ENCODE data around the gene PTPRR.
"Not testable (repeated sequence)": the region's sequence is repeated elsewhere in the genome, so short reads cannot be mapped to it uniquely, and the experiment has no call there.

PTPRR gene

DNA sequence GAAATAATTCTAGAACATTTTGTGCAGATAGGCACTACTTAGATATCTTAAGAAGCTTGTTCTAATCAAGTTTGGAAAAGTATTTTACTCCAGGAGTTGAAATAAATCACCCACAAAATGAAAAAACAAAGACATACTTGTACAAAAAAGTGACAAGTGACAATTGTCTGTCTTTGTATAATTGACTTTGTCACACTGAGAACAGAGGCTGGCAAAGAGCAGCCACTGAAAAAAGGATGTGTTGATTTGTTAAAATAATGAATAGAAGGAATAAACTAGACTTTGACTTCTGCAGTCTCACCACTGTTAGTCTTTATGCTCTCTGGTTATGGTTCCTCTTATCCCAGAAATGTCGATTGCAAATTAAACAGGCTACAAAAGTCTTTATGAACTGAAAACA, 77.6 kb downstream of the PTPRR start:
- FAIRE-seq (no peak), DNase-seq (ENCODE audit: low spot score) (no peak)

DNA sequence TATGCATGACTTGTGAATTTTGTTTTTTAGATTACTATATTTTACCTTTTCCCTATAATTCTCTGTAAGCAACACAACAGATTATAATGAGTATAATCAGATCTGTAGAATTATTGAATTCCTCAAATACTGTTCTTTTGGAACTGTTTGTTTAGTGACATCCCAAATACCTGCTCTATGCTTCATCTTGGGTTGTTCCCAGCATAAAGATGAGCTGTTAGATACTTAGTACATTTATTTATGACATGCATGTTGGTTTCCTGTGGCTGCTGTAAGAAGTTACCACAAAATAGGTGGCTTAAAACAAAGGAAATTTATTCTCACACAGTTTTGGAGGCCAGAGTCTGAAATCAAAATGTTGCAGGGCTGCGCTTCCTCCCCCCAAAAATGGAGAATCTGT, 78.4 kb downstream of the PTPRR start:
- DNase-seq (ENCODE audit: low spot score) (no peak), FAIRE-seq (no peak)

DNA sequence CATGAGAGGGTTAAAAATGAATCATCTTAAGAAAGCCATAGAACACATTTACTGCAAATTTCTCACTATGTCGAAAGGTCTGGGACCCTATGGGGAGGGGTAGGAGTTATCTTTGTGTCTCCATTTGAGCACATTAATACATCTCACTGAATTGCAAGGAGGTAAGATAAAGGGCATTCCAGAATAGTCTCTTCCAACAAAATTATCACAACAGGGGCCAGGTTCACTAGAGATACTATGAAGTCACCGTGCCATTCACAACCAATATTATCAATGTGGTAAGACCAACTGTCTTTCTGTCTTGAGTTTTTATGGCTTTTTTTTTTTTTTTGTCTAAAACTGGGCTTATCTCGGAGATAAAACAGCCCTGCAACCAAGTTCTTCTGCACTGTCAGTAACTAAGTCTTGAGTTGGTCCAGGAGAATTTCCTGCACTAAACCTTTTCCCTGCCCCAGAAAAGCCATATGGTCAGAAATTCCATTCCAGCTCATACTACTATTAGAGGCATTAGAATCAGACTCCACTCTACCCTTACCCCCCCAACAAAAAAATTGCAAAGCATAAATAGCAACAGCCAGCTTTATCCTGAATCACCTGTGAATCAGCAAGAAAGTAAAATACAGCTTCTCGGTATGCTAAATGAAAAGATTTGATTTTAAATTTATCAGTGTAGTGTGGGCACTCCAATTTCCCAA, 79.7 kb downstream of the PTPRR start:
- DNase-seq (ENCODE audit: low spot score) = no peak
- FAIRE-seq = no peak

DNA sequence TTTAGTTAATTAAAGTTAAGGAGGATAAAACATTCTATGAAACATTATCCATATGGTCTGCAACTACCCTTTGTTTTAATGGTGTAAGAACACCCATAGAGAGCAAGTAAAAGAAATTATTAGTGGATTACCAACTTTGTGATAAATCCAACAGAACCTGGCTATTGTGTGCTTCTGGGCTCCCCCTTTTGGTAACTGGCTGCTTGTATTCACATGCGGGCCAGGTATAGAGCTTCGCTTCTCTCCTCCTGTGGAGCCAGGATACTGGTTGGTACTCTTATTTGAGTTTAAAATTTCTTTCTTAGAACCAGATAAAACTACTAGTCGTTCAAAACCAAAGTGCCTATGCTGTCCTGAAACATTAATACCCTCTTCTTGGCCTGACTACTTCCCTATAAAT, 81.0 kb downstream of the PTPRR start:
- DNase-seq (ENCODE audit: low spot score) (no peak), FAIRE-seq (no peak)

DNA sequence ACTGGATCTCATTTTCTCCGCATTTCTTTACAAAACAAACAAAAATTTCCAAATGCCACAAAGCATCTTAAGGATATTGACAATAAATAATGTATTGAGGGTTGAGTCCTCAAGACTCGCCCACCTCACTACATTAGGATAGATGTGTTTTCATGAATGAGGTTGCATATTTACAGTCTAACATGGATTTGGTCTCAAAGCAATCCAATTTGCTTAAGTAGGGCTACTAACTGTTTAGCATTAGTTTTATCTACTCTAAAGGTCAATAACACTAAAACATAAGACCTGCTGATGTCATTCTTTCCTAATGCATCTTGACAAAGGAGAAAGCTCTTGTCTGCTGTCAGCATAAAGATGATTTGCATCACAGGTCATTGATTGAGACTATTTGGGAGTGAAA, 82.4 kb downstream of the PTPRR start:
- no peak for FAIRE-seq
- no peak for DNase-seq (ENCODE audit: low spot score)

DNA sequence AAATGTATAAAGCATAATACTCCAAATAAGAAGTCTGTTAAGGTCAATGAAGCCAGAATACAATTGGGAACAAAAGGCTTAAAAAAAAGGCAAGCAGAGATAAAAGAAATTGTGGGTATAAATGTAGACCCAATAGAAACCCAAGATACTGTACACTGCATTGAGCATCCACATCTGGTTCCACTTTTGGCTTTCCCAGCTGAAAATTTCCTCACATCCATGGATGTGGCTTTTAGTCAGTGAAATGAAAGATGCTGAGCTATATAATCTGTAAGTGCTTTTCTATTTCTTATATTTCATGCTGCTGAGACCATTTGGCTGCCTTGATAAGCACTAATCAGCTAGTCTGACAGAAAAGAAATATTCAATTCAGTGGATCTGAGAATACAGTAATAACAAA, 83.5 kb downstream of the PTPRR start:
- FAIRE-seq (no peak), DNase-seq (ENCODE audit: low spot score) (no peak)

DNA sequence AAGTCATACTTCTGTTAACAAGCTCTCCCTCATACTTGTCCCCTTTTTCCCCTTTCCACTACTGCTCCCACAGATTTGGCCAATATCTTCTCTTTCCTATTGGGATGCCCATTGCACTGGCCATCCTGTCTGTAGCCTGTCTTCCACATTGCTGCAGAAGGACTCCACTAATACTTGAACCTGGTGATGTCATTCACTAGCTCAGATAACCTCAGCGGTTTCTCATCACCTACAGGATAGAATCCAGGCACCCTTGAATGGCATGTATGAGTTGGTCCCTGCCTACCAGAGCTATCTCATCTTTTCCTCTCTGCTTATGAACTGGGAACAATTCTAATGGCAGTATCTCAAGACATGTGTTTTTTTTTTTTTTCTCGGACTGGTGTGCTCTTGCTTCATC, 84.6 kb downstream of the PTPRR start:
- DNase-seq (ENCODE audit: low spot score) (no peak), FAIRE-seq (no peak)

DNA sequence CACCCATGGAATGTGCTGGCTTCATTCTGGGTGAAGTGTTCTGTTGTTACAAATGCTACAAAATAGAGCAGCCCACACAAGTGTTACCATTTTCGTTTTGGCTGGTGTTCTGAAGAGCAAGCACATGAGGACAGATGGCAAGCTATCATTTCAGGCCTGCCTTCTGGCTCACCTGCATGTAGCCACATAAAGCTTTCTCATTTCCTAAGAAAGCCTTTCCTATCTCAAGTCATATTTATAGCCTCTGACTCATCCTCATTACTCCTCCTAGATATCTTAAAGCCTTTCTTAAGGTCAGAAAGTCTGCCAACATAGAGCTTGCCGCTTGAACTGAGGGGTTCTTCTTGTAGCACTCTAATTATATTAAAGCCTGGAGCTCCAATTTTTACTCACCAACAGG, 89.0 kb downstream of the PTPRR start:
- FAIRE-seq (no peak), DNase-seq (ENCODE audit: low spot score) (no peak)

DNA sequence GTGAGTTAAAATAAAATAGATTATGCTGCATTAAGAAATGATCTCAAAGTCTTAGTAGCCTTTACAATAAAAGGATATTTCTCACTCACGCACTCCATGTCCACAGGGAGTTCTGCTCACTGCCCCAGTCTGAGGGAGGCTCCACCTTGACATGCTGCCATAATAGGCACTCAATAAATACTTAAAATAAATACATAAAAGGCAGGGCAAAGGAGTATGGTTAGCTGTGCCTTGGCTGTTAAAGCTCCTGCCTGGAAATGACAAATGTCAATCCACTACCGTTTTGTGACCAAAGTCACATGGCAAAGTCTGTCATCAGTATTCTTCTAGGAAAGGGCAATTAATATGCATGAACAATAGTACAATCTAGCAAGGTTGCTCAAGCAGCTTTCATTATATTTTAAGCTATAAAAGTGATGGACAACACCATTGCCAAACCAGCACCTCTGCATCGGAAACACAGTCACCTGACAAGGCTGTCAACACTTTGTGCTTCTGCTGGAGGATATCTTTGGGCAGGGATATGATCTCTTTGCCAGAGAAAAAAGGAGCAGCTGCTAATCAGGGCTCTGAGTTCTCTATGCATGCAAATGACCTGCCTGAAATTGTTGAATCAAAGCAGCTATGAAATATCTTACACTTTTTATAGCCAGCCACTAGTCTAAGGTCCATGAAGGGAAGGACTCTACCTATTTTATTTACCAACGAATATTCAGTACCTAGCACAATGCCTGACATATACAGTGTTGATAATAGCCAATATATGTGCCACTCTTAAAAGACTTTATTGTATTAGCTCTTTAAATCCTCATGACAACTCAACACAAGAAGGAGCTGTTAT, 90.1 kb downstream of the PTPRR start:
- no peak for DNase-seq (ENCODE audit: low spot score)
- FAIRE-seq = no peak

DNA sequence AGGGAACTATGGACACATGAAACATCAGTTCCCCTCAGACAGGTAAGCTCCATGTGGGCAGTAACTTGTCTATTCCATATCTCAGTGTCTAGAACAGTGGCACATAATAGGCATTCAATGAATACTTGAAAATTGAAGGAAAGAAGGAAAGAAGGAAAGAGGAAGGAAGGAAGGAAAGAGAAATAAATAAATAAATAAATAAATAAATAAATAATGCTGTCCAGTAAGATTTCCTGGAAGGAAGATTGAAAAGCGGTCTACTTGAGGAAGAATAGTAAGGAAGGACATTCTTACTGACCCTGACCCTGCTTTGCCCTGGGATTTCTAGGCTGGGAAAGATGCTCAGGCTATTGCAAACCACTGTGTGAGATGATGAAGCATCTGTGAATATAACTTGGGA, 91.5 kb downstream of the PTPRR start:
- FAIRE-seq (no peak), DNase-seq (ENCODE audit: low spot score) (no peak)

DNA sequence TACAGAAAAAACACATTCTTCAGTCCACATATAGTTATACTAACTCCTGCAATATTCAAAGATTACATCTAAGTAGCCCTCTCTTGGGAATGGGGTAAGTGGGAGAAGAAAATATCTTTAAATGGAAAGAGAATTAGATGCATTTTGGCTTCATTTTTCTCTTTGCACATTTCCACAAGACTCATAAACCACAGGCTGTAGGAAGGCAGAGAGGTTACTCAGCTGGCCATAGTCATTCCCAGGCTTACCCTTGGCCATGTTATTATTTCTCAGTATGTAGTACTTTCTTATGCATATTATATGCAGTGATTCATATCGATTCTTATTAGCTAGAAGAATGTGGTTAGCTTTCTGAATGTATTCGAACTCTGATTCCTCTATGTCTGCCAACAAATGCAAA, 92.2 kb downstream of the PTPRR start:
- no peak for DNase-seq (ENCODE audit: low spot score)

DNA sequence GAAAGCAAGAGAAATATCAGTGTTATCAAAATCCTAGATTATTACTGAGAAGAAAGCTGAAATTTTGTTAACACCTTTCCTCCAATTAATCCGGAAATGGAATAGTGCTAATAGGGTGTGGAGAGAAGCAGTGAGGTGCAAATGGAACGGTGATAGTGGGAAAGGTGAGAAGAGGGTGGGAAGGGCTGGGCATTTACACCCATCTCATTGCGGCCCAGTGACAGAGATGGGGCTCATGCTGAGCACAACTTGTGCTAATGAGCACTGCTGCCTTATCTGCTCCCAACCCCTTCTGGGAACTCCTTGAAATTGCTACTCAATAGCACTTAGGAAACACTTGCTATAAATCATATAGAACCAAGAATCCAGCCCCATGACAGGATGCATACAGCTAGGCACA, 94.4 kb downstream of the PTPRR start:
- FAIRE-seq (no peak), DNase-seq (ENCODE audit: low spot score) (no peak)

More for the DNA sequence above, 92.2 kb downstream of the PTPRR start:
- no peak for FAIRE-seq

DNA sequence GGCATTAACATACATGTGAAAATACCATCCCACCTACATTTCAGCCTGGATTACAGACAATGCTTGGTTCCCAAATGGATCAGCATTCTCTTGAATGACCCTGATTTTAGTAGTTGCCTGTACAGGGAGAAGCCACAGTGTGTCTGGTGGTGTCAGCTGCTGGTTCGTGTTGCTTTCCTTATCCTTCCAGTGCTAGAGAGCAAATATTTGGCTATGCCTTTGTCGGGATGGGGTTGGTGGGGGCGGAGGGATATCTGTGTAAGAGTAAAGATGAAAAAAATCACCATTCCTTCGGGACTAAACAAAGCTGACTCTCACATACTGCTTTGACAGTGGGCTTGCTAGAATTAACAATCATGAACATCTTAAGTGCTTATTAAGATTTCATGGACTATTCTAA, 96.0 kb downstream of the PTPRR start:
- no peak for FAIRE-seq

DNA sequence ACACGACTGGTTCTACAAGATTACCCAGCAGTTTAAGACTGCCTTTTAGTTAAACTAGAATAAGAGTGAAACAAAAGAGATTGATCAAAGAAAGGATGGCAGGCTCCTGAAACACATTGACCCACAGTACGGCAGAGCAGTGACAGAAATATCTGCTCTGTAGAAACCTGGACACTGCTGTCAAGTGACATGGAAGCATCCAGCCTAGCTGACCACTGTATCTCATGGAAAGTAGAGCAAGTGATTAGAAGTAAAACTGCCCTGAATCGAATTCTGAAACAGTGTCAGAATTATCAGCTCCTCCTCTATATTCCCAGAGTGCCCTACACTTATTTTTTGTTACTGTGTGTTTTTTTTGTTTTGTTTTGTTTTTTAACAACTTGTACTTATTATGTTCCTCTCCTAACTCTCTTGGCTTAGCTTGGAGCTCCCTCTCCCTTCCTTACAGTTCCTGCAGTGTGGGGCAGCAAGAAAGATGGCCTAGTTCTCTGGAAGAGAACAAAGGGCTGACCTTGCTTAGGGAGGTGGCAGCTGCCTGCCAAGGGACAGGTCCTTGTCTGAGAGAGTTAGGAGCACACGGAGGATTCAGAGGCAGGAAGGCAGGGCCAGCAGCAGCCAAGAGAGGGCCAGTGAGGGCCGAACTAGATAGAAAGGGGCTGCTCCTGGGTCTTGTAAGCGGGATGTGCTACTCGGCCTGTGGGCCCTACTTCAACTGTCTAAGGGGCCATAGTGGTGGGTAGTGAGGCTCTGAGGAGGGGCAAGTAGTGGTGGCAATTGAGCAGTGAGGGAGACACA, 97.2 kb downstream of the PTPRR start:
- FAIRE-seq (no peak), DNase-seq (ENCODE audit: low spot score) (no peak)

More for the DNA sequence above, 96.0 kb downstream of the PTPRR start:
- no peak for DNase-seq (ENCODE audit: low spot score)

DNA sequence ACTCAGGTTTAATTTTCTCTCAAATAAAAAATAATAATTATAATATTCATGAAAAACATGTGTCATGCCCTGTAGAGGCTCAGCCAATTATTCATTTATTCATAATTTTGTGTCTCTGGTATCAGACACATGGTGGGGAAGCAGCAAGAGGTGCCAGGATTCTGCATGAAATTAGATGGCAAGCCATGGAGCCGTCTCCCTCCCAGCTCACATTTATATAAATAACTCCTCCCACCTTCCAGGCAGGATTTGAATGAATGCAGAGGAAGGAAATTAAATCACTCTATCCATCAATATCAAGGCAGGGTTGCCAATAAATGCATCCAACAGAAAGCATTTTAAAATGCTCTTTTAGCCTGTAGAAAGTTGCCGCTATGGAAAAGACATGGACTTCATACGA, 98.1 kb downstream of the PTPRR start:
- no peak for DNase-seq (ENCODE audit: low spot score)
- FAIRE-seq = no peak

DNA sequence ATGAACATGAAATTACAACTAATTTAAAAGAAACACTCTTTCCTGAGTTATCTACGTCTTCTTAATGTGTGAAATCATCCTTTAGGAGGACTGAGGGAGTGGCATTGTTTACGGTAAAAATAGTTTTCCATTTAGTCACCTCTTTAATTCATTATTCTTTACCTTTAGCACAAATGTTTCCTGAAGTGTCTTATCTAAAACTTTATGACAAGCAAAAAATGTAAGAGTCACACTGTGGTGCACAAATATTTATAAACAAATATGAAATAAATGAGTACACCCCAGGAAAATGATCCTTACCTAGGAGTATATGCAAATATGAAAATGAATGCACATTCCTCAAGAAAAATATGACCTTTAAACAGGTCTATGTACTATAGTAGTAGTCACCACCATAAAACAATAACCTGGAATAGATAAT, 104.6 kb downstream of the PTPRR start:
- no peak for DNase-seq (ENCODE audit: low spot score)

DNA sequence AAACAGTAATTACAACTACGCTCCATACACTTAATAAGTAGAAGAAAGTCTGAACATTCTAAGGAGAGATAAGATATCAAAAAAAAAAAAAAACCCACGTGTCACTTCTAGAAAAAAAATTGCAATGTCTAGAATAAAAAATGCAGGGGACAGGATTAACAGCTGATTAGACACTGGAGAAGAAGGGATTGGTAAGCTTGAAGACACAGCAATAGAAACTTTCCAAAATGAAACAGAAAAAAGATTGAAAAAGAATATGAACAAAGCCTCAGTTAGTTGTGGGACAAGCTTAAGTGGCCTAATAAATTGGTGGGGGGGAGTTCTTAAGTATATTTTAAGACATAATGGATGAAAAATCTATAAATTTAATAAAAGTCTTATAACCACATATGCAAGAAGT, 105.5 kb downstream of the PTPRR start:
- FAIRE-seq (no peak), DNase-seq (ENCODE audit: low spot score) (no peak)

More for the DNA sequence above, 104.6 kb downstream of the PTPRR start:
- no peak for FAIRE-seq

DNA sequence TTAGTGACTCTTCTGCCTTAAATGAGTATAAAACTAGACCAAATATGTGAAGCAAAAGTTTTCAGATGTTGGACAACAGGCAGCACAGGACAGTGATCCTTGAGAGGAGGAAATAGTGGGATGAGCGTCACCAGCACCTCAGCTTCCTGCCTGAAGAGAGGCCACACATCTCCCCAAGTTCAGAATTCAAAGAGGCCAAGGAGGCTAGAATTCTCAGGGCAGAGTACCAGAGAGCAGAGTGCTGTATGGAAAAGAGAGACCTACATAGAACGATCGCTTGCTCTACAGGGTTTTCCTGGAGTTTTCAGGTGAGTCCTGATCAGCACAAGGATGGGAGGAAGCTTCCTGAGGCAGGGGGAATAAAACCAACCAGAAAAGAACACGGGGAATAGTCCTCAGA, 107.0 kb downstream of the PTPRR start:
- DNase-seq (ENCODE audit: low spot score) (no peak), FAIRE-seq (no peak)

DNA sequence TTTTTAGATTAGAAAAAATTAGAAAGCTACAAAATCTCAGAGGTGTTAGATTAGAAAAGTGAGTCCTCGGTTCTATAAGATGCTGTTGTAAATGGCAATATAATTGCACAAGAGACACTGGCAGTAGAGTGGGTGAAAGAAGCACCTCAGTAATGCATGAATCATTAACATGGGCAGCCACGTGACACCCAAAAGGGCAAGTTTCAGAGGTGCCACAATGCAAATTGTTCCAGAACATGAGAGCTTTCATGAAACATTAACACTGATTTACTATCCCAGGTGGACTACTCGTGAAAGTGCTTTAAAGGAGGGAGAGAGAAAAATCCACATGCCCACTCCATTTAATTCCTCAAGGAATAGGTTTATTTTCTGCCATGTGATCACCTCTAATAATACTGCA, 108.4 kb downstream of the PTPRR start:
- no peak for DNase-seq (ENCODE audit: low spot score)
- no peak for FAIRE-seq

DNA sequence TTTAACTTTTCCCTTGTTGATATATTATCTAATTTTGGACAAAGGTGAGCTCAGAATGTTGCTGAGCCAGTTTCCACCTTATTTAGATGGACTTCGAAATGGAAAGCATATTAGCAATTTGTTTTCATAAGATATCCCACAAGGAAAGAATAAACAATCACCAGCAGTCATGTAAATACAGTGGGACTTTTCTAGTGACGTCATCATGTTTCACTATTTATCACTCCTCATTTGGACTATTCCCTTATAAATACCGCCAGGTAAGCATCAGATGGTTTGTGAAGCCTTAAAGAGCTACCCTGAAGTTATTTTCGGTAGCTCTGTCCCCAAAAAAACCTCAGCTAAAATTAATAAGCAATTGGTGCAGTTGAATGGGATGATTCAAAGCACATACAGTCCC, 110.7 kb downstream of the PTPRR start:
- no peak for FAIRE-seq
- DNase-seq (ENCODE audit: low spot score) = no peak

DNA sequence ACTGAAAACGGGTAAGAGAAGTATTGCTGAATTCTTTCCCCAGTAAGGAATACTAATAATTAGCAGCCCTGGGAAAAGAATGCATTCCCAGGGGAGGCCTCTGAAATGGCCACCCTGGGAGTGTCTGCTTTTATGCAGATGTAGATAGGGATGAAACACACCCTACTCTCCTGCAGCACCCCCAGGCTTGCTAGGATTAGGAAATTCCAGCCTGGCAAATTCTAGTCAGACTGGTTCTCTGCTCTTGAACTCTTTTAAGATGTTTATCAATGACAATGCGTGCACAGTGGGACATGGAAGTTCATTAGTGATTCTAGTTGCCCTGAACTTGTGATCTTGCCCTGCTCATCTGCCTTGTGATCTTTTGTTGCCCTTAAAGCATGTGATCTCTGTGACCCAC, 112.5 kb downstream of the PTPRR start:
- DNase-seq (ENCODE audit: low spot score); FAIRE-seq: not testable (repeated sequence)

DNA sequence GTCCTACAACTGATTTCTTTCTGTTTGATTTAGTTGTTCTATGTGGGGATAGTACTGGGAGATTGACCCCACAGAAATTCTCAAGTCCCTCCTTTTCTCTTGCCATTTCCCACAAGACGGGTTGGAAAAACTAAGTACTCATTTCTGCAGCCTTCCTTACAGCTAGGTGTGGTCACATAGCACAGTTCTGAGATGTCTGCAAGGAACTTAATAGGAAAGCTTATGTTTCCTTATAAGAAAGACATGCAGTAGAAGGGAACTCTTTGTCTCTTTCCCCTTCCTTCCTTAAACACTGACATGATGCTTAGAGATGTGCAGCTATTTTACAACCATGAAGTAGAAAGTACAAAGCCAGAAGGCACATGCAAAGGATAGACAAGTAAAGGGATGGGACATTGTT, 113.7 kb downstream of the PTPRR start:
- FAIRE-seq = no peak

More for the DNA sequence above, 113.7 kb downstream of the PTPRR start:
- no peak for DNase-seq (ENCODE audit: low spot score)

Data from RCC 7860 (cell line).